Measurements from ENCODE around the gene LTBP2.

Gene LTBP2

GRCh38 chr14:74613211-74613914, 1.3 kb upstream of the LTBP2 start:
- no peak for DNase-seq

DNA sequence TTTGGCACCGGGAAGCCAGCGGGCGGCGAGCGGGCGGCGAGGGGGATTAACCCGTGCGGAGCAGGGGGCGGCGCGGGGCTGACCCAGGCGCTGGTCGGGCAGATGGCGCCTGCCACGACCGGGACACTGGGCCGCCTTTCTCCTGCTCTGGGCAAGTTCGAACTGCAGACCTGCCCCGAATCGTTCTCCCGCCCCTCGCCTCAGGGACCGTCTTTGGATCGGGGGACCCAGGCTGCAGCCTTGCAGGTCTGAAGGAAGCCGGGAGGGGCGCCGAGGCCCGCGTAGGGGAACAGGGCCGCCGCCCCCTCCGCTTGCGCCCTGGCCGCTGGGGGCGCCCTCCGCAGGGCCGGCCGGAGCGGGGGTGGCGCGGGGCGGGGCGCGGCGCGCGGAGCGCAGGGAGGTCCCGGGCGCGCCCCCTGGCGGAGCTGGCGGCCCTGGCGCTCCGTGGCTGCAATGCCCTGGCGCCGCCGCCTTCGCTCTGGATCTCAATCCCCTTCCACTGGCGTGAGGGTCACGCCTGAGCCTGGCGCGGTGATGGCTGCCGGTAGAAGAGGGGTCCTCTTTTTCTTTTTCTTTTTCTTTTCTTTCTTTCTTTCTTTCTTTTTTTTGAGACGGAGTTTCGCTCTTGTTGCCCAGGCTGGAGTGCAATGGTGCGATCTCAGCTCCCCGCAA, 449 bp upstream of the LTBP2 start:
- peak in 40 of 58 donors; percentile 8 to 69 (median 32) for DNase-seq

DNA sequence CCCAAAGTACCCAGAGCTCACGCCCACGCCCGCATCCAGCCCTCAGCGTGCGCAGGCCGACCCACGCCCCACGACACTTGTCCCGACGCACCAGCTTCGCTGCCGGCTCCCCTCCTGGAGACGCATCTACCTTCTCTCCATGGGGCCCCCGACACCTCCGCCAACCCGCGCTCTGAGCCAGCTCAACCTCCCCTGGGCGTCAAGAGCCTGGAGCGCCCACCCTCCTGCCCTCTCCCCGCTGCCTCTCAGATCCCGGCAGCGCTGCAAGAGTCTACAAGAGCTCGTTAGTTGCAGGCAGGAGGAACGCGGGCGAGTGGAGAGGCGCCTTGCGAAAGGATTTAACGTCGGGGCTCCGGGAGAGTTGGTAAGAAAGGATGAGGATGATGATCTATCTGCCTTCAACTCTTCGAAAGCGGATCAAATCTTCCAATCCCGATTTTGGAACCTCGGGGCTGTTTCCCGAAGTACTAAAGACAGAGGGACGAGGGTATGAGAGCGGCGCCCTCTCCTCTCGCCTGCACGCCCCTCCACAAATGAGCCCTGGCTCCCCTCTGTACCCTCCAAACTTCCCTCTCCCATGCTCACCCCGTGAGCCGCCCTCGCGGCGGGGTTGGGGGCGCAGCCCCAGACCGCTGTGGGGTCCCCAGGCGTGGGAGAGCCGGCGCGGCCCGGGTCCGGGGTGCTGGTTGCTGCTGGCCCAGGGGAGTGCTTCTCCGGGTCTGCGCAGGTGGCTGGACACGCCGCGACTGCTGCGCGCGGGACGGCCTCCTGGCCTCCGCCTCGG, 979 bp downstream of the LTBP2 start:
- peak in 1 of 58 donors; percentile 5 for DNase-seq

GRCh38 chr14:74610199-74610865, 1.7 kb downstream of the LTBP2 start:
- no peak for DNase-seq

DNA sequence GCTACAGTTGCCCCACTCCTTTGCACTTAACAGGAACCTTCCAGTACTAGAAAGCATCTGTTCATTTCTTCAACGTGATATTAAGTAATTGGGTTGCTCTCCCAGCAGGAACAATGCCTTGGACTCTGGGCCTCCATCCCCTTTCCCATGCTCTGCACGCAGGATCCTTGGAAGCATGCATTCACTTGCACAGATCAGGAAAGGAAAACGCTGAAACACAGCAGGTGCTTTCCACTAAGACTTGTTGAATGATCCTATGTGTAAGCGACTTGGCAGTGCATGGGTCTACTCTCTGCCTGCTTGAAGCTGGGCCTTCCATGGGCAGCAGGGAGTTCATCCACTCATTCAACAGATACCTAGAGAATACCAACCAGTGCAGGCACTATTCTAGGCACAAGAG, 2.3 kb downstream of the LTBP2 start:
- DNase-seq, result no peak

- peak in 54 of 58 donors; percentile 6 to 87 (median 50) for DNase-seq
These were observed 3.0 kb downstream of the LTBP2 start for GRCh38 chr14:74608959-74609611.

- DNase-seq, result no peak
These were observed 5.3 kb downstream of the LTBP2 start for GRCh38 chr14:74606727-74607126.

GRCh38 chr14:74605531-74606223, 6.4 kb downstream of the LTBP2 start:
- DNase-seq, result no peak

DNA sequence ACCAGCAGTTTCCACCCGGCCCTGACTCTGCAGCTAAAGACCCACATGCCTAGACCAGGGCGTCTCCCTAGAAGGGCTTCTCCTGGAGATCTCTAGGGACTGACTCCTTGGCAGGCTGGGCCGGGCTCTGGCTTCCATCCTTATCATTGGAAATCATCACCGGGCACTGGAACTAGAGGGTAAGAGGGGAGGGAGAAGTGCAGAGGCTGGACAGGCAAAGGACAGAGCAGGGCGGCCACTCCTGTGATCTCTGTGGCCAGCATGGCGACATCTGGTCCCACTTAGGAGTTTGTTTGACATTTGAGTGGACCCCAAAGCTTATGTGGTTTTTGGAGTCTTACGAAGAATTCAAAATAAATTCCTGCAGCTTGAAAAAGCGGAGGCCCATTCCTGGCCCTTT, 7.1 kb downstream of the LTBP2 start:
- no peak for DNase-seq

- no peak for DNase-seq
These were observed 7.9 kb downstream of the LTBP2 start for GRCh38 chr14:74604157-74604556.

DNA sequence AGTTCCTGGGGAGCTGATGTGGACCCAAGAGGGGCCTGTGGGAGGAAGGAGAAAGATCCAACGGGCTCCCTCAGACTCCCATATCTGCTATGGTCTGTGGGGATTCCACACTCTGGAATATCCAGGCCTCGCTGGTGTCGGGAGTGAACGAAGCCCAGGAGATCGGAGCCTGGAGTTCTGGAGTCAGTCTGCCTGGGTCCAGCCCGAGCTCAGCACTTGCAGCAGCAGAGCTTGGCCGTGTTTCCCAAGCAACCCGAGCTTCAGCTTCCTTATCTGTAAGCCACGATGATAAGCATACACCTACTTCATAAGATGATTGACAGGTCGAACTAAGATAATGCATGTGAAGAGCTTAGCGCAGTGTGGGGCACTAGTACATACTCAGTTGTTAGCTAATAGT, 10.1 kb downstream of the LTBP2 start:
- no peak for DNase-seq

DNA sequence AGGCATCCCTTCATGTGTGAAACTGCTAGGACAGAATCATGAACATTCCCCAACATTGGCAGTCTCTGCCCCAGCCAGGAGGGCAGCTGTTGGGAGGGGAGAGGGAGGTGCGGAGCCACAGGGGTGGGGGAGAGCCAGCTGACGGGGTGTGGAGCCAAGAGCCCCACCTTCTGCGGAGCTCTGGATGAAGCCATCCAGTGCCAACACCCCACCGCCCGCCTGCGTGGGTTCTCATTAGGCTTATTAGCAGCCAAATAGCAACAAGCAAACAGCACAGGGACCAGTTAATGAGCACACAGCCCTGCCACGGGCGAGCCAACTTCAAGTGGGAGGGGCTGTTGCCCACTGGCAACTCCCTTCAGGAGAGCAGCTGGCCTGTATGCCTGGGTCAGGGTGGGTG, 12.1 kb downstream of the LTBP2 start:
- DNase-seq, result peak in 25 of 58 donors; percentile 9 to 67 (median 27)

GRCh38 chr14:74599321-74599761, 12.7 kb downstream of the LTBP2 start:
- no peak for DNase-seq

DNA sequence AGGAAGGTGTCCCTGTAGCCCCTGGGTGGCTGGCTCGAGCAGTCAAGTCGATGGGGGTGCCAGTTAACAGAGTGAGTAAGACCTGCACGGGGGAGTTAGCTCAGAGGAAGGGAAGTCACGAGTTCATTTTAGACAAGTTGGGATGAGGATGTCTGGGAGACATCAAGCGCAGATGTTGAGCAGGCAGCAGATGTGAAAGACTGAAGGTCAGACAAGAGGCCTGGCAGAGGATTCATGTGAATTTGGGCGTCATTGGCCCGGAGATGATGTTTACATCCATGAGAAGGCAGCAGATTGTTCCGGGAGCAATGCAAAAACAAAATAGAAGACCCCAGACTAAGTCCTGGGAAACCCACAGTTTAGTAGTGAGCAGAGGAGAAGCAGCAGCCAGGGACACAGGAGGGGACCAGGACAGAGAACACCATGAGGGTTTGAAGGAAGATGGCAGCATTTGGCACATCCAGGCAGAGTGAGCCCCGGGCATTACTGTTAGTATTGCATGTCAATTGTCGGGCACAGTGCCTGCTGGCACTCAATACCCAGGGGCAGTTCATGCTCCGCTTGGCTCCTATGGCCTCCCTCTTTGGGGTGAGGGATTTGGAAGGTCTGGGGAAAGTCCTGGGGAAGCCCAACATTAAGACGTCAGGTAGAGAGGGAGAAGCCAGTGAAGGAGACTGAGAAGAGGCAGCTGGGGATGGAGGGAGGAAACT, 15.1 kb downstream of the LTBP2 start:
- no peak for DNase-seq

GRCh38 chr14:74595006-74595735, 16.9 kb downstream of the LTBP2 start:
- peak in 18 of 58 donors; percentile 5 to 62 (median 24) for DNase-seq

- peak in 1 of 58 donors; percentile 99 for DNase-seq
These were observed 17.4 kb downstream of the LTBP2 start for GRCh38 chr14:74594606-74595005.

DNA sequence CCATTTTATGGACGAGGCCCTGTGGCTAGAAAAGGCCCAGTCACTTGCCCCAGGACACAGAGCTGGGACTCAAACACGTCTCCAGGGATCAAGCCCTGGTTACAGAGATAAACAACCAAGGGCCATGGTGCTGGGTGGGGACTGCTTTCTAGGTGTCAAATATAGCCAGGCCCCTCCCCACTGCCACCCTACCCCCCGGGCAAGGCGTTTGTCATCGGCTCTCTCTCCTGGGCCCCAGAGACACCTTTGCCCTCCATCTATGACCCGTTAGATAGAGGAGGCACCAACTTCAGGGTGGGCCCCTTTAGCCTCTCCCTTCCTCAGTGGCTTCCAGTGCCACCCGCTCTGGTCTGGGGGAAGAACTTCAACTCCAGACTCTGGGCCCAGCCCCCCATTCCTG, 18.0 kb downstream of the LTBP2 start:
- no peak for DNase-seq

GRCh38 chr14:74593241-74593953, 18.6 kb downstream of the LTBP2 start:
- DNase-seq, result no peak

Data from anterior cingulate cortex (tissue), 58 donors.